Endothelial cell of umbilical vein (primary cell): ENCODE results near the gene KLHL11. TPM values are rescaled to one million over a fixed set of nuclear protein-coding genes. Genes with fewer than 3 reads are reported as not detected.
A peak's percentile ranks its signal among the peaks of the same experiment; 100 is the strongest.

Source experiments
- BruUV-seq: library from RNA; stranded (reverse); fragments of 400-500 nt; replicated peaks from 2 replicates; lab custom pipeline; 2021; lab: Mats Ljungman, UMichigan
- CTCF ChIA-PET: fragments of 300-600, 350-600 bp; sonication (Branson Sonifier 250); formaldehyde crosslinking; loops from one replicate; lab custom pipeline; 2021; ENCODE audit warnings: antibody characterized with exemption, inconsistent platforms; lab: Charles Lee
- POLR2A ChIA-PET: fragments of 300-600, 350-600 bp; sonication (Branson Sonifier 250); formaldehyde crosslinking; loops from one replicate; lab custom pipeline; 2021; ENCODE audit warnings: antibody characterized with exemption, inconsistent platforms; lab: Charles Lee
- DNase-seq: peaks from one replicate; pipeline ENCODE4 v3.0.0-alpha.2; 2011; ENCODE audit warnings: low read depth, low spot score
- FAIRE-seq: peaks from 2 replicates; lab custom pipeline; 2011; peaks lifted over from hg19 to GRCh38; lab: Jason Lieb, UNC
- H2AFZ ChIP-seq: 2 replicates; pipeline ENCODE4 v1.6.0; 2012; ENCODE audit warnings: low read depth, low read length, control low read depth, inconsistent platforms
- H3K27ac ChIP-seq: 2 replicates; pipeline ENCODE4 v1.5.1; 2011; ENCODE audit warnings: low read depth, mild to moderate bottlenecking, control low read depth, low read length, moderate library complexity; ENCODE audit not compliant: insufficient read depth
- H3K27me3 ChIP-seq, 2 experiments: 2 replicates each; pipeline versions ENCODE4 v1.6.0 to v1.6.1; 2011; ENCODE audit warnings: low read length in 2 of 2, mixed read lengths in 1 of 2; ENCODE audit not compliant: control insufficient read depth in 2 of 2, insufficient read depth in 2 of 2
- H3K36me3 ChIP-seq, 2 experiments: 2 replicates in 1 of 2; 3 replicates in 1 of 2; pipeline ENCODE4 v1.5.1; 2011; ENCODE audit warnings: low read length in 2 of 2, mild to moderate bottlenecking in 1 of 2, moderate library complexity in 1 of 2; ENCODE audit not compliant: control insufficient read depth in 2 of 2, insufficient read depth in 2 of 2; ENCODE audit errors: extremely low read depth in 1 of 2
- H3K4me1 ChIP-seq: 3 replicates; pipeline ENCODE4 v1.5.1; 2011; ENCODE audit warnings: mild to moderate bottlenecking, low read length; ENCODE audit not compliant: control insufficient read depth, insufficient read depth; ENCODE audit errors: extremely low read depth
- H3K4me2 ChIP-seq: 2 replicates; pipeline ENCODE4 v1.6.1; 2011; ENCODE audit warnings: low read length, control low read depth, mixed read lengths; ENCODE audit not compliant: insufficient read depth
- H3K4me3 ChIP-seq, 3 experiments: fragments of 200-600 bp in 1 of 3; sonication (generic), shearing (Covaris generic) in 1 of 3; replicated peaks in 1 of 3; 2 replicates each; pipeline ENCODE4 v1.5.1; 2011 to 2016; ENCODE audit warnings: control low read depth in 3 of 3, low read length in 3 of 3, mild to moderate bottlenecking in 2 of 3, inconsistent platforms in 1 of 3, low read depth in 1 of 3, moderate library complexity in 1 of 3; ENCODE audit not compliant: insufficient read depth in 1 of 3
- H3K79me2 ChIP-seq: 2 replicates; pipeline ENCODE4 v1.6.0; 2012; ENCODE audit warnings: low read length, inconsistent platforms; ENCODE audit not compliant: control insufficient read depth, insufficient read depth
- H3K9ac ChIP-seq: replicated peaks from 2 replicates; pipeline ENCODE3; 2011; ENCODE audit warnings: low read length, control low read depth; ENCODE audit not compliant: insufficient read depth; ENCODE audit errors: extremely low read depth
- H3K9me1 ChIP-seq: replicated peaks from 3 replicates; pipeline ENCODE4 v1.6.0; 2011; ENCODE audit warnings: mild to moderate bottlenecking, low read length; ENCODE audit not compliant: control insufficient read depth, insufficient read depth; ENCODE audit errors: extremely low read depth
- H3K9me3 ChIP-seq: replicated peaks from 2 replicates; pipeline ENCODE4 v1.5.1; 2012; ENCODE audit warnings: low read length, inconsistent platforms; ENCODE audit not compliant: control insufficient read depth, insufficient read depth
- H4K20me1 ChIP-seq: replicated peaks from 2 replicates; pipeline ENCODE3; 2011; ENCODE audit warnings: mild to moderate bottlenecking, low read length; ENCODE audit not compliant: control insufficient read depth, insufficient read depth; ENCODE audit errors: extremely low read depth
- EZH2 ChIP-seq: IDR thresholded peaks from 2 replicates; pipeline ENCODE4 v1.6.1; 2012; ENCODE audit warnings: borderline replicate concordance, low read depth, mild to moderate bottlenecking, moderate library complexity, low read length, inconsistent platforms; ENCODE audit not compliant: severe bottlenecking
- FOS ChIP-seq: IDR thresholded peaks from 2 replicates; pipeline ENCODE4 v1.6.1; 2011; ENCODE audit warnings: mild to moderate bottlenecking, low read length, moderate library complexity, borderline replicate concordance; ENCODE audit not compliant: insufficient read depth
- GATA2 ChIP-seq: IDR thresholded peaks from 2 replicates; pipeline ENCODE4 v1.7.0; 2011; ENCODE audit warnings: low read depth, mild to moderate bottlenecking, moderate library complexity, mixed read lengths, low read length; ENCODE audit not compliant: insufficient read length, insufficient read depth
- JUN ChIP-seq: IDR thresholded peaks from 2 replicates; pipeline ENCODE4 v1.6.1; 2011; ENCODE audit warnings: borderline replicate concordance, low read depth; ENCODE audit not compliant: insufficient read length, insufficient read depth
- MYC ChIP-seq: IDR thresholded peaks from one replicate; pipeline ENCODE4 v1.6.1; 2011; ENCODE audit warnings: mild to moderate bottlenecking, low read depth, low read length
- POLR2A ChIP-seq: IDR thresholded peaks from 2 replicates; pipeline ENCODE4 v1.6.1; 2012; ENCODE audit warnings: low read depth, mild to moderate bottlenecking, control low read depth, low read length
- POLR2AphosphoS5 ChIP-seq: IDR thresholded peaks from 2 replicates; pipeline ENCODE4 v1.6.1; 2012; ENCODE audit warnings: low read depth, mild to moderate bottlenecking, control low read depth, low read length, moderate library complexity; ENCODE audit not compliant: insufficient read depth
- dilution Hi-C: fragments of 300-500 bp; cut with MboI; formaldehyde crosslinking; loops from one replicate; pipeline ENCODE4 v1.15.0; 2019; ENCODE audit warnings: low sequenced_read_pairs; ENCODE audit not compliant: extremely low pct_ligation_motif_present
- intact Hi-C: fragments of 100-400 bp; cut with micrococcal nuclease; formaldehyde crosslinking; loops from one replicate; pipeline ENCODE4 v1.10.0; 2022
- polyA plus RNA-seq, 4 experiments: library from polyadenylated mRNA; depleted of rRNA in 3 of 4; stranded (reverse) in 3 of 4; unstranded in 1 of 4; fragments of >200 nt; gene quantifications; 2 replicates each; pipeline versions ENCODE4 v1.2.1 to v1.2.3, GENCODE V29; 2011 to 2012; ENCODE audit warnings: missing spikeins in 1 of 4
- total RNA-seq: library from RNA; stranded (reverse); gene quantifications from 2 replicates; pipeline ENCODE4 v1.2.3, GENCODE V29; 2021
- TF ChIP-seq, protein P1 (sequence below), 2 donors: IDR thresholded peaks; 1 replicate in 1 of 2; 2 replicates in 1 of 2; pipeline ENCODE4 v1.5.1; 2011; ENCODE audit warnings: low read length in 2 of 2, mild to moderate bottlenecking in 2 of 2, moderate library complexity in 2 of 2, control low read depth in 1 of 2, inconsistent platforms in 1 of 2, low read depth in 1 of 2; ENCODE audit not compliant: insufficient read depth in 1 of 2; ENCODE audit errors: extremely low read depth in 1 of 2
- TF ChIP-seq, protein P2 (sequence below): IDR thresholded peaks from 2 replicates; pipeline ENCODE4 v1.6.1; 2011; ENCODE audit not compliant: insufficient read depth, insufficient read length

Gene KLHL11
- total and polyA plus RNA-seq, 2 donors (not counting 3 experiments of a cell fraction or from before 2014, with no cell fraction given) = 3.1 to 11.0 TPM

DNA sequence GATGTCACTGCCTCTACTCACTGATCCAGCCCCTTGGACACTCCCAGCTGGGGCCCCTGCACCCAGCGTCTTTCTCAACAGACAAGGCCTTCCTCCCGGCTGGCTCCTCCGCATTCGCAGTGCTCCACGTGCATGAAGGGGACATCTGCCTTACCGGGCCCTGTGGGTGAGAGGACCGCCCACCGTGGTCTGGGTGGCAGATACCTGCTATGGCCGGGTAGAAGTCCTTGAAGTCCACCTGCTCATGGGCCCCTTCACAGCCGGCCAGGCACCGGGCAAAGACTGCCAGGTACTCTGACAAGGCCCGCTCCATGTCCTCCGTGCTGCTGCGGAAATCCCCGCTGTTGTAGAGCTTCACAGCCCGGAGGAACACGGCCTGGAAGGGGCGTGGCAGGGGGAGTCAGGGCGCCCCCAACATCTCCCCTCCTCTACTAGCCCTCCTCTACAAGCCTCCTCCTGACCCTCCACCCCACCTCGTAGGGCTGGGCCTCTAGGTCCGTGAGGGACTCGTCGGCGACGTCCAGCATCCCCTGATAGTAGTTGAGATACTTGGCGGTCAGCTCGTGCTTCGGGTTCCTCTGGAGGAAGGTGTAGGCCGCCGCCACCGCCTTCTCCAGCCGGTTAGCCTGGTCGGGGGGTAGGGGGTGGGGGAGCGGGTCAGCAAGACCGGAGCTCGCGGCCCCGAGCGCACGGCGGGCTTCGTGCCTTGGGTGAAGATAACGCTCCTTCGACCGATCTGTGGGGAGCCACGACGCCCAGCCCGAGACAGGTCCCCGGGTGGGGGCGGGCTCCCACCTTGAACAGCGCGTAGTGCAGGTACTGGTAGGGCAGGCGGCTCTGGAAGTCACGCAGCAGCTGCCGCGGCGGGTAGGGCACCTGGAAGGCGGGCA lies 54.3 kb downstream of the KLHL11 start:
- intact Hi-C loops (loop anchor here (5.0 kb wide), 1 partner anchor 146 kb away; no protein-coding TSS in a partner anchor), dilution Hi-C loops (no loop called here)
- Histone ChIP-seq H3K9ac (peak overlapping the region; percentile 74), H2AFZ (peak overlapping the region; percentile 58), H3K4me1 (peaks cover 26% of the 10 kb centered on the region), H3K4me2 (peak overlapping the region; percentile 25), H3K79me2 (peaks cover 24% of the 10 kb centered on the region), H3K4me3 (peak overlapping the region; percentile 32 to 81 (median 51)), H3K36me3 (peaks cover 0 to 2% of the 10 kb centered on the region in 2 experiments), H3K27ac (no peak overlapping the region), H3K9me3 (no peaks in the 10 kb centered on the region), H3K27me3 (no peaks in the 10 kb centered on the region), H4K20me1 (no peaks in the 10 kb centered on the region), H3K9me1 (no peaks in the 10 kb centered on the region)
- no TSS peak for BruUV-seq
- FAIRE-seq = no peak
- TF ChIP-seq POLR2AphosphoS5 (no peak), POLR2A (no peak), JUN (no peak), FOS (no peak), EZH2 (no peak), GATA2 (no peak), MYC (no peak)
- TF ChIP-seq, protein P1, sequence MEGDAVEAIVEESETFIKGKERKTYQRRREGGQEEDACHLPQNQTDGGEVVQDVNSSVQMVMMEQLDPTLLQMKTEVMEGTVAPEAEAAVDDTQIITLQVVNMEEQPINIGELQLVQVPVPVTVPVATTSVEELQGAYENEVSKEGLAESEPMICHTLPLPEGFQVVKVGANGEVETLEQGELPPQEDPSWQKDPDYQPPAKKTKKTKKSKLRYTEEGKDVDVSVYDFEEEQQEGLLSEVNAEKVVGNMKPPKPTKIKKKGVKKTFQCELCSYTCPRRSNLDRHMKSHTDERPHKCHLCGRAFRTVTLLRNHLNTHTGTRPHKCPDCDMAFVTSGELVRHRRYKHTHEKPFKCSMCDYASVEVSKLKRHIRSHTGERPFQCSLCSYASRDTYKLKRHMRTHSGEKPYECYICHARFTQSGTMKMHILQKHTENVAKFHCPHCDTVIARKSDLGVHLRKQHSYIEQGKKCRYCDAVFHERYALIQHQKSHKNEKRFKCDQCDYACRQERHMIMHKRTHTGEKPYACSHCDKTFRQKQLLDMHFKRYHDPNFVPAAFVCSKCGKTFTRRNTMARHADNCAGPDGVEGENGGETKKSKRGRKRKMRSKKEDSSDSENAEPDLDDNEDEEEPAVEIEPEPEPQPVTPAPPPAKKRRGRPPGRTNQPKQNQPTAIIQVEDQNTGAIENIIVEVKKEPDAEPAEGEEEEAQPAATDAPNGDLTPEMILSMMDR (IDR thresholded peaks at IDR 0.05; ENCODE audit: extremely low read depth in 1 of 2, insufficient read depth in 1 of 2, low read depth in 1 of 2, low read length in 2 of 2) = no peak
- TF ChIP-seq, protein P2, sequence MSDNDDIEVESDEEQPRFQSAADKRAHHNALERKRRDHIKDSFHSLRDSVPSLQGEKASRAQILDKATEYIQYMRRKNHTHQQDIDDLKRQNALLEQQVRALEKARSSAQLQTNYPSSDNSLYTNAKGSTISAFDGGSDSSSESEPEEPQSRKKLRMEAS = no peak
- ChIA-PET CTCF (interaction anchor here (0.7 to 2.8 kb wide), 15 partner anchors 10 to 115 kb away, joined by 3 to 17 read pairs (median 5); partner anchors contain the start of gene JUP), POLR2A (interaction anchor here (0.6 to 1.9 kb wide), 4 partner anchors 12 to 118 kb away, joined by 4 to 7 read pairs (median 5); partner anchors contain the start of gene JUP)
- DNase-seq = no peak
